ENCODE measurements around the gene SPATC1L. TPM values are rescaled to one million over a fixed set of nuclear protein-coding genes. Genes with fewer than 3 reads are reported as not detected.
"Not testable (repeated sequence)": the region's sequence is repeated elsewhere in the genome, so short reads cannot be mapped to it uniquely, and the experiment has no call there.

SPATC1L gene
- total and polyA plus RNA-seq, 4 donors: 4.8 to 32.3 (median 13.0) TPM

- no peak overlapping the region for H3K27ac ChIP-seq (ENCODE audit: low read depth, low read length)
- H3K4me1 ChIP-seq (ENCODE audit: control insufficient read depth, insufficient read depth, low read length): no peaks in the 10 kb centered on the region
- 100% methylated on average over 1 of the region's 1 CpG for WGBS (ENCODE audit: insufficient coverage)
- no peaks in the 10 kb centered on the region for H3K27me3 ChIP-seq (ENCODE audit: control insufficient read depth, insufficient read depth, low read length)
- peaks cover 3% of the 10 kb centered on the region for H3K36me3 ChIP-seq (ENCODE audit: control insufficient read depth, insufficient read depth, low read length)
- peaks cover 6% of the 10 kb centered on the region for H3K9me3 ChIP-seq (ENCODE audit: control insufficient read depth, insufficient read depth, low read length)
- H3K4me3 ChIP-seq (ENCODE audit: low read depth, low read length): no peak overlapping the region
- no peak for DNase-seq (ENCODE audit: low read depth in 4 of 6, low spot score in 6 of 6)
These were observed 10.7 kb downstream of the SPATC1L start for GRCh38 chr21:46173573-46173972.

GRCh38 chr21:46172863-46173528, 11.3 kb downstream of the SPATC1L start:
- H3K27ac ChIP-seq (ENCODE audit: low read depth, low read length): no peak overlapping the region
- H3K4me1 ChIP-seq (ENCODE audit: control insufficient read depth, insufficient read depth, low read length): no peaks in the 10 kb centered on the region
- H3K36me3 ChIP-seq (ENCODE audit: control insufficient read depth, insufficient read depth, low read length): peaks cover 8% of the 10 kb centered on the region
- peaks cover 6% of the 10 kb centered on the region for H3K9me3 ChIP-seq (ENCODE audit: control insufficient read depth, insufficient read depth, low read length)
- WGBS (ENCODE audit: insufficient coverage): 92% methylated on average over 6 of the region's 6 CpGs
- no peak overlapping the region for H3K4me3 ChIP-seq (ENCODE audit: low read depth, low read length)
- no peaks in the 10 kb centered on the region for H3K27me3 ChIP-seq (ENCODE audit: control insufficient read depth, insufficient read depth, low read length)
- DNase-seq (ENCODE audit: low read depth in 4 of 6, low spot score in 6 of 6): no peak

GRCh38 chr21:46171996-46172862, 12.0 kb downstream of the SPATC1L start:
- no peak for DNase-seq (ENCODE audit: low read depth in 4 of 6, low spot score in 6 of 6)
- WGBS (ENCODE audit: insufficient coverage): 86% methylated on average over 18 of the region's 21 CpGs
- Histone ChIP-seq H3K9me3 (ENCODE audit: control insufficient read depth, insufficient read depth, low read length) (peaks cover 6% of the 10 kb centered on the region), H3K27me3 (ENCODE audit: control insufficient read depth, insufficient read depth, low read length) (no peaks in the 10 kb centered on the region), H3K36me3 (ENCODE audit: control insufficient read depth, insufficient read depth, low read length) (peaks cover 9% of the 10 kb centered on the region), H3K4me3 (ENCODE audit: low read depth, low read length) (no peak overlapping the region), H3K4me1 (ENCODE audit: control insufficient read depth, insufficient read depth, low read length) (no peaks in the 10 kb centered on the region), H3K27ac (ENCODE audit: low read depth, low read length) (no peak overlapping the region)

GRCh38 chr21:46171585-46171984, 12.7 kb downstream of the SPATC1L start:
- Histone ChIP-seq H3K27ac (ENCODE audit: low read depth, low read length) (no peak overlapping the region), H3K9me3 (ENCODE audit: control insufficient read depth, insufficient read depth, low read length) (peaks cover 6% of the 10 kb centered on the region), H3K4me1 (ENCODE audit: control insufficient read depth, insufficient read depth, low read length) (no peaks in the 10 kb centered on the region), H3K4me3 (ENCODE audit: low read depth, low read length) (no peak overlapping the region), H3K27me3 (ENCODE audit: control insufficient read depth, insufficient read depth, low read length) (no peaks in the 10 kb centered on the region), H3K36me3 (ENCODE audit: control insufficient read depth, insufficient read depth, low read length) (peaks cover 9% of the 10 kb centered on the region)
- DNase-seq (ENCODE audit: low read depth in 4 of 6, low spot score in 6 of 6): no peak
- WGBS (ENCODE audit: insufficient coverage): 80% methylated on average over 1 of the region's 2 CpGs

GRCh38 chr21:46170436-46171193, 13.6 kb downstream of the SPATC1L start:
- not testable (repeated sequence) for H3K4me1 ChIP-seq (ENCODE audit: control insufficient read depth, insufficient read depth, low read length); H3K4me3 ChIP-seq (ENCODE audit: low read depth, low read length); H3K27me3 ChIP-seq (ENCODE audit: control insufficient read depth, insufficient read depth, low read length); H3K9me3 ChIP-seq (ENCODE audit: control insufficient read depth, insufficient read depth, low read length); H3K27ac ChIP-seq (ENCODE audit: low read depth, low read length); H3K36me3 ChIP-seq (ENCODE audit: control insufficient read depth, insufficient read depth, low read length); DNase-seq (ENCODE audit: low read depth in 4 of 6, low spot score in 6 of 6)
- no CpG with 5 or more reads among the region's 1 CpG for WGBS (ENCODE audit: insufficient coverage)

GRCh38 chr21:46168659-46169386, 15.4 kb downstream of the SPATC1L start:
- Histone ChIP-seq H3K36me3 (ENCODE audit: control insufficient read depth, insufficient read depth, low read length) (peaks cover 9% of the 10 kb centered on the region), H3K9me3 (ENCODE audit: control insufficient read depth, insufficient read depth, low read length) (no peaks in the 10 kb centered on the region), H3K4me1 (ENCODE audit: control insufficient read depth, insufficient read depth, low read length) (no peaks in the 10 kb centered on the region), H3K27me3 (ENCODE audit: control insufficient read depth, insufficient read depth, low read length) (no peaks in the 10 kb centered on the region), H3K4me3 (ENCODE audit: low read depth, low read length) (no peak overlapping the region), H3K27ac (ENCODE audit: low read depth, low read length) (no peak overlapping the region)
- peak in 1 of 6 donors; percentile 51 for DNase-seq (ENCODE audit: low read depth in 4 of 6, low spot score in 6 of 6)
- 94% methylated on average over 3 of the region's 8 CpGs for WGBS (ENCODE audit: insufficient coverage)

GRCh38 chr21:46168238-46168637, 16.0 kb downstream of the SPATC1L start:
- Histone ChIP-seq H3K27me3 (ENCODE audit: control insufficient read depth, insufficient read depth, low read length) (no peaks in the 10 kb centered on the region), H3K27ac (ENCODE audit: low read depth, low read length) (no peak overlapping the region), H3K9me3 (ENCODE audit: control insufficient read depth, insufficient read depth, low read length) (no peaks in the 10 kb centered on the region), H3K4me1 (ENCODE audit: control insufficient read depth, insufficient read depth, low read length) (no peaks in the 10 kb centered on the region), H3K36me3 (ENCODE audit: control insufficient read depth, insufficient read depth, low read length) (peaks cover 9% of the 10 kb centered on the region), H3K4me3 (ENCODE audit: low read depth, low read length) (no peak overlapping the region)
- DNase-seq (ENCODE audit: low read depth in 4 of 6, low spot score in 6 of 6): no peak
- 89% methylated on average over 11 of the region's 14 CpGs for whole genome bisulfite sequencing (ENCODE audit: insufficient coverage)

GRCh38 chr21:46165098-46165497, 19.2 kb downstream of the SPATC1L start:
- peaks cover 27% of the 10 kb centered on the region for H3K36me3 ChIP-seq (ENCODE audit: control insufficient read depth, insufficient read depth, low read length)
- no peak overlapping the region for H3K4me3 ChIP-seq (ENCODE audit: low read depth, low read length)
- no peaks in the 10 kb centered on the region for H3K4me1 ChIP-seq (ENCODE audit: control insufficient read depth, insufficient read depth, low read length)
- no peaks in the 10 kb centered on the region for H3K9me3 ChIP-seq (ENCODE audit: control insufficient read depth, insufficient read depth, low read length)
- no peak for DNase-seq (ENCODE audit: low read depth in 4 of 6, low spot score in 6 of 6)
- no peak overlapping the region for H3K27ac ChIP-seq (ENCODE audit: low read depth, low read length)
- H3K27me3 ChIP-seq (ENCODE audit: control insufficient read depth, insufficient read depth, low read length): peaks cover 7% of the 10 kb centered on the region

GRCh38 chr21:46163380-46163779, 20.9 kb downstream of the SPATC1L start:
- DNase-seq (ENCODE audit: low read depth in 4 of 6, low spot score in 6 of 6): no peak
- H3K27ac ChIP-seq (ENCODE audit: low read depth, low read length): no peak overlapping the region
- no CpG with 5 or more reads among the region's 4 CpGs for WGBS (ENCODE audit: insufficient coverage)
- no peaks in the 10 kb centered on the region for H3K9me3 ChIP-seq (ENCODE audit: control insufficient read depth, insufficient read depth, low read length)
- H3K4me1 ChIP-seq (ENCODE audit: control insufficient read depth, insufficient read depth, low read length): no peaks in the 10 kb centered on the region
- peaks cover 7% of the 10 kb centered on the region for H3K27me3 ChIP-seq (ENCODE audit: control insufficient read depth, insufficient read depth, low read length)
- H3K36me3 ChIP-seq (ENCODE audit: control insufficient read depth, insufficient read depth, low read length): peaks cover 37% of the 10 kb centered on the region
- H3K4me3 ChIP-seq (ENCODE audit: low read depth, low read length): no peak overlapping the region
